HG03066 (cell line): ENCODE results near the gene ZNF787.
A peak's percentile ranks its signal among the peaks of the same experiment; 100 is the strongest.

Experiments
- ATAC-seq: cut with Tn5 transposase; IDR thresholded peaks from one replicate; pipeline ENCODE4 v1.9.1; 2021; ENCODE audit warnings: low read depth; ENCODE audit not compliant: unreplicated experiment

Gene ZNF787

GRCh38 chr19:56144831-56145230 is 23.7 kb upstream of the ZNF787 start:
- no peak for ATAC-seq

- ATAC-seq, result no peak
Measured at GRCh38 chr19:56144376-56144775, 23.3 kb upstream of the ZNF787 start.

- no peak for ATAC-seq
Measured at GRCh38 chr19:56142897-56143434, 21.9 kb upstream of the ZNF787 start.

- ATAC-seq, result no peak
Measured at GRCh38 chr19:56142087-56142787, 21.1 kb upstream of the ZNF787 start.

- no peak for ATAC-seq
Measured at GRCh38 chr19:56141417-56141993, 20.4 kb upstream of the ZNF787 start.

GRCh38 chr19:56140583-56141416 is 19.7 kb upstream of the ZNF787 start, which contains the start of gene ZNF444:
TSS of gene ZNF444 (plus strand) at chr19:56141287. CDS start at chr19:56146912, 5,625 bp downstream.
- ATAC-seq, result peak; percentile 95

- no peak for ATAC-seq
Measured at GRCh38 chr19:56139847-56140582, 18.9 kb upstream of the ZNF787 start.

GRCh38 chr19:56138069-56138468 is 17.0 kb upstream of the ZNF787 start:
- ATAC-seq, result no peak

GRCh38 chr19:56137405-56137804 is 16.3 kb upstream of the ZNF787 start:
- no peak for ATAC-seq

- no peak for ATAC-seq
Measured at GRCh38 chr19:56136362-56136761, 15.3 kb upstream of the ZNF787 start.

GRCh38 chr19:56134654-56134921 is 13.5 kb upstream of the ZNF787 start:
- ATAC-seq, result no peak

- ATAC-seq, result no peak
Measured at GRCh38 chr19:56133858-56134653, 13.0 kb upstream of the ZNF787 start.

- ATAC-seq, result no peak
Measured at GRCh38 chr19:56132316-56132822, 11.3 kb upstream of the ZNF787 start.

- no peak for ATAC-seq
Measured at GRCh38 chr19:56131651-56132050, 10.6 kb upstream of the ZNF787 start.

- ATAC-seq, result no peak
Measured at GRCh38 chr19:56130006-56130405, 8.9 kb upstream of the ZNF787 start.

GRCh38 chr19:56126983-56127780 is 6.1 kb upstream of the ZNF787 start:
- ATAC-seq, result no peak

GRCh38 chr19:56125806-56126590 is 4.9 kb upstream of the ZNF787 start:
- no peak for ATAC-seq

GRCh38 chr19:56124578-56124977 is 3.5 kb upstream of the ZNF787 start:
- ATAC-seq, result no peak
